Astrocyte of the spinal cord (primary cell): ENCODE data around the gene FBXO21.
A peak's percentile ranks its signal among the peaks of the same experiment; 100 is the strongest.

Source experiments
- DNase-seq: peaks from one replicate; pipeline ENCODE4 v3.0.0; 2011; ENCODE audit warnings: low read depth, low spot score
- H3K4me3 ChIP-seq: 2 replicates; pipeline ENCODE4 v1.5.1; 2011; ENCODE audit warnings: low read depth, mild to moderate bottlenecking, low read length, moderate library complexity
- in situ Hi-C: cut with HindIII; loops from 2 replicates; pipeline ENCODE4 v1.10.0; 2017; ENCODE audit warnings: low sequenced_read_pairs
- TF ChIP-seq, protein P1 (sequence below): IDR thresholded peaks from 2 replicates; pipeline ENCODE4 v1.5.1; 2012; ENCODE audit warnings: low read depth, mild to moderate bottlenecking, low read length, inconsistent platforms

Gene FBXO21

DNA sequence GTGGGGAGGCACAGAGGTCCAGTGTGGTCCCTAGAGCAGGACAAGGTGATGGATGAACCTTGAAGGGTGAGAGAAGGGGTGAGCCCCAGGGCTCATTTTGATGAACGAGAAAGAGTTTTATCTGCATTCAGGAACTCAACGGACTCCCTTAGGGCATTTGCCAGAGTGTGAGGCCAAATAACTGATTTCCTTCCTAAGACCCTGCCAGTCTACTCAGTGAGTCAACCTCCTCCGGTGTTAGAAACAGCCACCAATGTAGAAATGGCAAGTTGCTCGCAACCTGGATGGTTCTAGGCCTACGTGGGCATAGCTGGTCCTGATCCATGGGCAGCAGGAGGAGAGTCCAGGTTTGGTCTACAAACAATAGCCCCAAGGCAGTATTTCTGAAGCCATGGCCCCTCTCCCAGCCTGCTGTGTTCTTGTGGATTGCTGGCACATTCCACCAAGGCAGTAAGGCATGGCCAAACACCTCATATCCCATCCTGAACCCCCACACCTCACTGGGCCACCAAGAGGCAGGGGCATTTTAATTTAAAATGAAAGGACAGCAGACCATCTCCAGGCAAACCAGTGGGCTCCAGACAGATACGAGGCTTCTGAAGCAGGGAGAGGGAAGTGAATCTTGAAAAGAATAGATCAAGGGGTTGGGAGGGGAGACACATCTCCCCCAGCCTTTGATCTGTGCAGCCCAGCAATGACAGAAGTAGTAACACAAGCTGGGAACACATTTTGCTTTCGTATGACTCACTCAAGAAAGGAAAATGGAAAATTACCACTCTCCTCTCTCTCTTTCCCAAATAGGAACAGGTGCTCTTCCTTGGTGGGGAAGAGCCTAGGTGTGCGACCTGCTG, 65.6 kb downstream of the FBXO21 start:
- in situ Hi-C loops, result no loop called here
- TF ChIP-seq, protein P1, sequence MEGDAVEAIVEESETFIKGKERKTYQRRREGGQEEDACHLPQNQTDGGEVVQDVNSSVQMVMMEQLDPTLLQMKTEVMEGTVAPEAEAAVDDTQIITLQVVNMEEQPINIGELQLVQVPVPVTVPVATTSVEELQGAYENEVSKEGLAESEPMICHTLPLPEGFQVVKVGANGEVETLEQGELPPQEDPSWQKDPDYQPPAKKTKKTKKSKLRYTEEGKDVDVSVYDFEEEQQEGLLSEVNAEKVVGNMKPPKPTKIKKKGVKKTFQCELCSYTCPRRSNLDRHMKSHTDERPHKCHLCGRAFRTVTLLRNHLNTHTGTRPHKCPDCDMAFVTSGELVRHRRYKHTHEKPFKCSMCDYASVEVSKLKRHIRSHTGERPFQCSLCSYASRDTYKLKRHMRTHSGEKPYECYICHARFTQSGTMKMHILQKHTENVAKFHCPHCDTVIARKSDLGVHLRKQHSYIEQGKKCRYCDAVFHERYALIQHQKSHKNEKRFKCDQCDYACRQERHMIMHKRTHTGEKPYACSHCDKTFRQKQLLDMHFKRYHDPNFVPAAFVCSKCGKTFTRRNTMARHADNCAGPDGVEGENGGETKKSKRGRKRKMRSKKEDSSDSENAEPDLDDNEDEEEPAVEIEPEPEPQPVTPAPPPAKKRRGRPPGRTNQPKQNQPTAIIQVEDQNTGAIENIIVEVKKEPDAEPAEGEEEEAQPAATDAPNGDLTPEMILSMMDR, result no peak
- no peak overlapping the region for H3K4me3 ChIP-seq
- DNase-seq, result no peak

DNA sequence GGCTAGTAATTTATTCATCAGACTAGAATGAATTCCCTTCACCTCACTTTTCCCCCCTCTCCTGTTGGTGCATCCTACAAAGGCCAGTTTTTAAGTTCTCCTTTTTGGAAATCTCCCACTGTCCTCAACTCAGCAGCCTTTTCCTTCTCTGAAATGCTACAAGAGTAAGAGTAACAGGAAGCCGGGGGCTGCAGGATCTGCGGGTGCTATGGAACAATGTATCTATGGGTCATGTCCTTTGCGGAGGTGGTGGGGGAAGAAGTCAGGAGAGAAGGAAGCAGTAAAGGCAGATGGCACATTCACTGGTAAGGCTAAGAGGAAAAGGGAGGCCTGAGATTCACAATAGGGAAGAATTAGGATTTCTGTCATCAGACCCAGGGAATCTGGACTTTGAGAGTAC, 68.8 kb downstream of the FBXO21 start:
- in situ Hi-C loops, result no loop called here
- DNase-seq, result no peak
- TF ChIP-seq, protein P1, result no peak
- H3K4me3 ChIP-seq, result no peak overlapping the region

- in situ Hi-C loops, result no loop called here
- no peak overlapping the region for H3K4me3 ChIP-seq
- no peak for DNase-seq
- TF ChIP-seq, protein P1, result no peak
Measured at GRCh38 chr12:117120787-117121186, 69.5 kb downstream of the FBXO21 start.

DNA sequence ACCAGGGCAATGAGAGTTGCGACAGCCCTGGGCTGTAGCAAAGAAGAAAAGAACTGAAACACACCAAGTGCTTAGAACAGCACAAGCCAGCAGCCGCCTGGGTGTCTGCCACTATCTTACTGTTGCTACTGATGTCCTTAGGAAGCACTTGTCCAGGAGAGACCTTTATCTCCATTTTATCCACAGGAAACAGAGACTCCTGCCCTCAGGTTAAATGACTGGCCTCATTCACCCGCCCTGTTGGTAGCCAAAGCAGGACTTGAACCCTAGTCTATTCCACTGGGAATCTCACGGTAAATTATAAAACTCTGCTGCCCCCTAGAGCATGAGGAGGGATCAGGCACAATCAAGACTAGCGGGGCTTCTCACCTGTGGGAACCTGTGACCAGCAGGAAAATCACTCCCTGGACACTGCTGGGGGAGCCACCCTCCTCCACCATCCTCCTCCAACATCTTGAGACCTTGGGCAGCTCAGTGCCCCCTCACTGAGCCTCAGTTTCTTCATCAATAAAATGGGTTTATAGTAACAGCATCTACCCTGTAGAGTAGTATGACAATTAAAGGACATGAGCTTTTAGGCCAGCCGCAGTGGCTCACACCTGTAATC, 70.6 kb downstream of the FBXO21 start:
- TF ChIP-seq, protein P1, result peak; percentile 59
- H3K4me3 ChIP-seq, result no peak overlapping the region
- no peak for DNase-seq
- in situ Hi-C loops, result no loop called here

DNA sequence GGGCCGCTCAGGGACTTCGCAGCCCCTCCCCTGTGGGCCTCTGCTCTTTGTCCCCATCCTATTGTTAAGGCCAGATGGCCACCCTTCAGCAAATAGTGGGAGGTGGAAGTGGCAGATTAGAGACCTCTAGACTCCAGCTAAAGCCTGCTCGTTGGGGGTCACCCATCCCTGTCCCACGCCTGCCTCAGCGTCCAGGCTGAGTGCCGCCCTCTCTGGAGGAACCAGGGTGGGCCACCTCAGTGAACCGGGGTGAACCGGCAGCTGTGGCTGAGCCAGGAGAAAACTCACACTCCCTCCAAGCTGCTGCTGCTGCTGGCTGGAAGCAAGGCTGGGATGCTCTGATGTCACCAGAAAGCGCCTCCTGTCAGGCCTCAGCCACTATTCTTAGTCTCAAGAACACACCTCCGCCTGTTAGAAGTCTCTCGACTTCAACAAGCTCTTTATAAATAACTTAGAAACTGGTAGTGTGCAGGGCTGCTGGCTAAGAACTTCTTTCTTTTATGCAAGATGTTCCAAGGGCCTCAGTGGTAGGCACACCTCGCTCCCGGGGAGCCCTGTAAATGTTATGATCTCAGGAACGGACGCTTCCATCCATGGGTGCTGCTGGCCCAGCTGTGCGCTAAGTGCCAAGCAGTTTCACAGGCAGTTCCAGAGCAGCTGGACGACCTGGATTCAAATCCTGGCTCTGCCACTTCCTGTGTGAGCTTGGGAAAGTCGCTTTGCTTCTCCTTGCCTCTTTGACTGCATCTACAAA, 71.3 kb downstream of the FBXO21 start:
- in situ Hi-C loops, result no loop called here
- no peak overlapping the region for H3K4me3 ChIP-seq
- DNase-seq, result no peak
- TF ChIP-seq, protein P1, result no peak

GRCh38 chr12:117114784-117115183, 75.5 kb downstream of the FBXO21 start:
- no peak overlapping the region for H3K4me3 ChIP-seq
- DNase-seq, result no peak
- in situ Hi-C loops, result no loop called here
- TF ChIP-seq, protein P1, result no peak
